ENCODE data around the gene TDRD5.
"Not testable (repeated sequence)": the region's sequence is repeated elsewhere in the genome, so short reads cannot be mapped to it uniquely, and the experiment has no call there.

DNA sequence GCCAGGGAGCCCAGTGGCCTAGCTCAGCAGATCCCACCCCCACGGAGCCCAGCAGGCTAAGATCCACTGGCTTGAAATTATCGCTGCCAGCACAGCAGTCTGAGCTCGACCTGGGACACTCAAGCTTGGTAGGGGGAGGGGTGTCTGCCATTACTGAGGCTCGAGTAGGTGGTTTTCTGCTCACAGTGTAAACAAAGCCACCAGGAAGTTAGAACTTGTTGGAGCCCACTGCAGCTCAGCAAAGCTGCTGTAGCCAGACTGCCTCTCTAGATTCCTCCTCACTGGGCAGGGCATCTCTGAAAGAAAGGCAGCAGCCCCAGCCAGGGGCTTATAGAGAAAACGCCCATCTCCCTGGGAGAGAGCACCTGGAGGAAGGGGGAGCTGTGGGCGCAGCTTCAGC, 102.9 kb downstream of the TDRD5 start:
- not testable (repeated sequence) for TF ChIP-seq CTCF, EZH2 (IDR thresholded peaks at IDR 0.05)

Measured in neural progenitor cell (in vitro differentiated cells).